ENCODE results near the gene FHL1. TPM values are rescaled to one million over a fixed set of nuclear protein-coding genes. Genes with fewer than 3 reads are reported as not detected.

Gene FHL1
- total RNA-seq, 4 donors from 2014 or later, result 223 to 313 (median 230) TPM

DNA sequence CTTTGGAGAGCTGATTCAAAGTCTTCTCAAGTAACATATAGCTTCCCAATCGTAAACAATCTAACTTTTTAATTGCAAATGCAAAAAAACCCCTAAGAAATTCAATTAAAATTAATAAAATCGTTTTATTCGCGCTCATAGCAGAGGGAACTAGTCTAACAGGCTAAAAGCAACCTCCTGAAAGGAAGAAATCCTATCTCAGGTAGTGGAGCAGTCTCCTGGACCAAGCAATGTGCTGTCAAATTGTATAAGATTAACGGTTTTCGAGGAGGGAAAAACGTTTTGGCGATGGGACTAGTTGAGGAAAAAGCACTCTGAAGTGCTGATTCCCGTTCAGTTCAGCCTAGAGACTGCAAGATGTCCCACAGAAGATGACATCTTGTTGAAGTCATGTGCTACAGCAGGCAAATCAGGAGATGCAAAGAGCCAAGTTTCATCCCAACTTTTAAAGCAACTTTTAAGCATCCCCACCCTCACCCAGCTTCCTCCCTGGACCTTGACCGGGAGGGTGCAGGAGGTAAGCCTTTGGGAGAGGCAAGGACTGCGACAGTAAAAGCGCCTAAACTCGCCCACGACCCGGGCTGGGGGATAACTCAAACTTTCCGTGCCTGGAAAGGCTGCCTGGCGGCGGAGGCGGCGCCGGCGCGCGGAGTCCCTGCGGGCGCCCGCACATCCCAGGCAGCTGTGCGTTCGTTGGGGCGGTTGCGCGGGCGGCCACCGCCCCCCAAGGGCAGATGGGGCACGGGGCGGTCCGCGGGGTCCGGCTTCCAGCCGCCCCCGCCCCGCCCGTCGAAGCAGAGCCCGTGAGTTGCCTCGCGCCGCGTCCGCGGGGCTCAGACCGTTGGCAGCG lies 103.1 kb downstream of the FHL1 start:
- intact Hi-C loops (cut with DNase I), result no loop called here
- WGBS, 2 donors, result 25 to 39% methylated on average over 8 to 15 of the region's 53 CpGs
- Histone ChIP-seq H3K27ac (peak overlapping the region; percentile 47 to 81 (median 61)), H3K36me3 (no peaks in the 10 kb centered on the region), H3K27me3 (no peaks in the 10 kb centered on the region), H3K9me3 (no peaks in the 10 kb centered on the region), H3K4me1 (peaks cover 0 to 3% of the 10 kb centered on the region in 2 donors), H3K4me3 (replicated peaks in 1 of 3) (peak overlapping the region in 2 of 3 donors; percentile 42 to 48)
- DNase-seq, result no peak
- TF ChIP-seq POLR2A (IDR thresholded peaks at IDR 0.05), result no peak
- TF ChIP-seq, protein P1, sequence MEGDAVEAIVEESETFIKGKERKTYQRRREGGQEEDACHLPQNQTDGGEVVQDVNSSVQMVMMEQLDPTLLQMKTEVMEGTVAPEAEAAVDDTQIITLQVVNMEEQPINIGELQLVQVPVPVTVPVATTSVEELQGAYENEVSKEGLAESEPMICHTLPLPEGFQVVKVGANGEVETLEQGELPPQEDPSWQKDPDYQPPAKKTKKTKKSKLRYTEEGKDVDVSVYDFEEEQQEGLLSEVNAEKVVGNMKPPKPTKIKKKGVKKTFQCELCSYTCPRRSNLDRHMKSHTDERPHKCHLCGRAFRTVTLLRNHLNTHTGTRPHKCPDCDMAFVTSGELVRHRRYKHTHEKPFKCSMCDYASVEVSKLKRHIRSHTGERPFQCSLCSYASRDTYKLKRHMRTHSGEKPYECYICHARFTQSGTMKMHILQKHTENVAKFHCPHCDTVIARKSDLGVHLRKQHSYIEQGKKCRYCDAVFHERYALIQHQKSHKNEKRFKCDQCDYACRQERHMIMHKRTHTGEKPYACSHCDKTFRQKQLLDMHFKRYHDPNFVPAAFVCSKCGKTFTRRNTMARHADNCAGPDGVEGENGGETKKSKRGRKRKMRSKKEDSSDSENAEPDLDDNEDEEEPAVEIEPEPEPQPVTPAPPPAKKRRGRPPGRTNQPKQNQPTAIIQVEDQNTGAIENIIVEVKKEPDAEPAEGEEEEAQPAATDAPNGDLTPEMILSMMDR (IDR thresholded peaks at IDR 0.05), result no peak

DNA sequence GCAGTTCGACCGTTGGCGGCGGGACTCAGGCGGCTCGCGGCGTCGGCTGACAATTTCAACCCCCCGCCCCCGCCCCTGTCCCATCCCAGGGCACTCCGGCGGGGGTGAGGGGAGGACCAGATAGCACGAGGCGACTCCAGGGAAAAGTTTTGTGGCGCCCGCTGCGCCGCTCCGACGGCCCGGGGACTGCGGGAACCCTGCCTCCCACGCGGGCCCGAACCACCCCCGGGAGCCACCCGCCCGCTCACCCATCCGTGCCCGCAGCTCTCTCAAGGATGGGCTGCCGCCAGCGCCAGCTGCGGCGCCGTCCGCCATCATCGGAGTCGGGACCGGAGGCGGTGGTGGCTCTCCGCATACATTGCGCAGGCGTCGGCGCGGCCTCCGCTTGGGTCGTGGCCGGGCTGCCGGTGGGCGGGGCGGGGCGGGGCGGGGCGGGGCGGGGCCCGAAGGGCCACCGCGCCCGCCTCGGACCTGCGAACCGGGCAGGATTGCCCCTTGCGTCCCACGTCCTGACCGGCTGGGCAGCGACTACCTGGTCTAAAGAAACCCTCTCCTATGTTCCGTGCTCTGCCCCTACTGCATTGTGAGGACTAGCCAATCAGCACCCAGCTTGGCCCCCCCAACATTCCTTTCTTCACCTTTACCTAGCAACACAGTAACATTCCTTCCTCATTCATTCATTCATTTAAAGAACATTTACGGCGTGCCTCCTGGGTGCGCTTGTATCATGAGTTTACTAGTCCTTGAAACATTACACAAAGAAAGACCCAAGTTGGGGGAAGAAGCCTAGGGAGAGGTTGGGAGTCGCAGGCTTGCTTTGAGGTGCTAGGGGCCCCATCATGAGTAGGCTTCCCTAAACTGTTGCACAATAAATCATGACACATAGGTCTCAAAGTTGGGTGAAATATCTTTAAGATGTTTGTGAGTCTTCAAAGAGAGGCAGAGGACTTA lies 104.0 kb downstream of the FHL1 start, which contains the start of gene MAP7D3:
MAP7D3 (minus strand) TSS at position 360 of the 951 bp plus-strand sequence; CDS start at position 318, 42 bp downstream.
- 8 to 19% methylated on average over 5 to 7 of the region's 73 CpGs for WGBS, 2 donors
- peak within 1 kb of the TSS in 2 of 3 donors; percentile 42 to 48 for H3K4me3 ChIP-seq (replicated peaks in 1 of 3)
- H3K4me1 ChIP-seq, result peaks cover 0 to 3% of the 10 kb centered on the region in 2 donors
- DNase-seq, result peak; percentile 63 to 65
- TF ChIP-seq, protein P1 (IDR thresholded peaks at IDR 0.05), result no peak
- TF ChIP-seq POLR2A (IDR thresholded peaks at IDR 0.05), result peak in 1 of 2 donors; percentile 63
- H3K27ac ChIP-seq, result peak within 1 kb of the TSS; percentile 47 to 81 (median 61)
- H3K27me3 ChIP-seq, result no peaks in the 10 kb centered on the region
- intact Hi-C loops (cut with DNase I), result no loop called here
- H3K9me3 ChIP-seq, result no peaks in the 10 kb centered on the region
- no peaks in the 10 kb centered on the region for H3K36me3 ChIP-seq

DNA sequence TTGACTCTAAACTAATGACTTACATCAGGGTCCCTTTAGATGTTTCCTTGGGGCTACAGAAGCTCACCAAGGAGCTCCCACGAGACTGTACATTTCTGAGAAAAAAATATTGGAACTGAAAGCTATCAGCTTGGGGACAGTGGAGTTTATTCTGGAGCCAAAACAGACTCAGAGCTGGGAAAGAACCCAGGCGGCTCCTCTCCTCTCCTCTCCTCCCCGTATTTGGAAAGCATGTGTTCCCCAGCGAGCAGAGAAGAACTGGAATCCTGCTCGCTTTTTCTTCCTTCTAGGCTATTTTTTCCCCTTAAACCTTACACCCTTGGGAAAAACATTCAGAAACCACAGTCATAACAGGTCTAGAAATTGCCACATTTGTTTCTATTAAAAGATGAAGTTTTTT lies 108.2 kb downstream of the FHL1 start:
- TF ChIP-seq POLR2A (IDR thresholded peaks at IDR 0.05), result no peak
- TF ChIP-seq, protein P1 (IDR thresholded peaks at IDR 0.05), result no peak
- Histone ChIP-seq H3K36me3 (no peaks in the 10 kb centered on the region), H3K27ac (peak overlapping the region in 1 of 3 donors; percentile 21), H3K4me3 (replicated peaks in 1 of 3) (no peak overlapping the region), H3K27me3 (no peaks in the 10 kb centered on the region), H3K4me1 (peaks cover 0 to 13% of the 10 kb centered on the region in 2 donors), H3K9me3 (no peaks in the 10 kb centered on the region)
- DNase-seq, result no peak
- intact Hi-C loops (cut with DNase I), result no loop called here
- 57 to 75% methylated on average over 5 of the region's 5 CpGs for WGBS, 2 donors

DNA sequence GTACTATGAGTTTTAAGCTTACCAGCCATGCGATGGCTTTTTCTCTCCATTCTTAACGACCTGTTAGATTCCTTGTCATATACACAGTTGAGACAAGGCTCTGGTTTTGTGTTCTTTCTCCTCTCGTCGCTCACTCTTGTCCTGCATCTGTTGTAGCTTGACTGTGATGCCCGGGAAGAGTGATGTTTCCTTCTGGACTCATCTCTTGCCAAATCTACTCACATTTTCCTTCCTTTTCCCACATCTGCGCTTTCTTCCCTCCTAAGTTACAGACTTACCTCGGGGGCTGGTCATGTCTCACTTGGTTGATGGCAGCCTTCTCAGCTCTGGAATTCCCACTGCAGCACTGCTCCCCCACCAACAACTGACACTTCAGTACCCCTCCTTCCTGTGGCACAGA lies 108.7 kb downstream of the FHL1 start:
- intact Hi-C loops (cut with DNase I), result no loop called here
- peak overlapping the region in 1 of 3 donors; percentile 21 for H3K27ac ChIP-seq
- no peak overlapping the region for H3K4me3 ChIP-seq (replicated peaks in 1 of 3)
- WGBS, 2 donors, result 44 to 56% methylated on average over 7 of the region's 7 CpGs
- no peak for DNase-seq
- H3K27me3 ChIP-seq, result no peaks in the 10 kb centered on the region
- H3K4me1 ChIP-seq, result peaks cover 0 to 14% of the 10 kb centered on the region in 2 donors
- H3K9me3 ChIP-seq, result no peaks in the 10 kb centered on the region
- TF ChIP-seq, protein P1 (IDR thresholded peaks at IDR 0.05), result no peak
- no peak for TF ChIP-seq POLR2A (IDR thresholded peaks at IDR 0.05)
- H3K36me3 ChIP-seq, result no peaks in the 10 kb centered on the region

Data from thyroid gland (tissue), 4 donors.